ENCODE data around the gene SETD3.

The SETD3 gene

GRCh38 chr14:99481745-99482099 lies 1.1 kb upstream of the SETD3 start:
- peak; percentile 16 for DNase-seq

- DNase-seq, result peak; percentile 100
Measured at GRCh38 chr14:99480917-99481744, 472 bp upstream of the SETD3 start, which contains the start of gene CCNK. Gene CCNK, plus strand, starts transcription at chr14:99481409. Its CDS starts 11,269 bp downstream, at chr14:99492678.

GRCh38 chr14:99479160-99479905 lies 1.3 kb downstream of the SETD3 start:
- DNase-seq, result no peak

GRCh38 chr14:99478128-99478527 lies 2.5 kb downstream of the SETD3 start:
- no peak for DNase-seq

GRCh38 chr14:99476864-99477263 lies 3.8 kb downstream of the SETD3 start:
- no peak for DNase-seq

DNA sequence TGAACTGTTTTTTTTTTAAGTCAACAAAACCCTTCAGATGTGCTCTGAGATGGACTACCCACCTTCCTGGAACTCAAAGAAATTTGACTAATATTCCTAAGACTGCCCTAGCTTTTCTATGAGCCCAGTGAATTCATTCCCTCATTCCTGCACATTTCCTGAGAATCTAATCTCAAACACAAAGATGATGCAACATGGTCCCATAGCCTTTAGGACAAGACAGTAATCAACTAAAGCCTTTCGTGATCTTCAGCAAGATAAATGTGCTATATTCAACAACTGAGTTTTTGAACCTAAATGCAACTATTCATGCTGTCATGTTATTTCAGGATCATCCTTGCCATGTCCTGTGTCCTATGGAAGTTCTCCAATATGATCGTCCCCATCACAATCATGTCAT lies 5.0 kb downstream of the SETD3 start:
- DNase-seq, result no peak

- DNase-seq, result no peak
Measured at GRCh38 chr14:99475179-99475578, 5.5 kb downstream of the SETD3 start.

GRCh38 chr14:99473458-99473857 lies 7.2 kb downstream of the SETD3 start:
- DNase-seq, result no peak

DNA sequence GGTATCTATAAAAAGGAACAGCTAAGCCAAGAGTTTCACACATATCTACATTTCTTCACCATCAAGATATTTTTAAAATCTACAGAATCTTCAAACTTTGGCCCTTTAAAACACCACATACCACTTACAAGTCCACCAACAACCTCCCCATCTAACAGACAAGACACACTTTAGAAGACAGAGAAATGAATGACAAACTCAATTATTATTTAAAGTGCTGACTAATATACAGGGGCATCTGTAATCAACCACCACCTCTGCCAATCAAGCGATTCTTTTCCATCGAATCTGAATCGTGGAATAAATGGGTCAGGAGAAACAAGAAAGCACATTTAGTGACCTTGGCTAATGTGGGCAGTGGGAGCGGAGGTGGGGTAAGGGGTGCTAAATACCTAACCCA lies 7.7 kb downstream of the SETD3 start:
- no peak for DNase-seq

DNA sequence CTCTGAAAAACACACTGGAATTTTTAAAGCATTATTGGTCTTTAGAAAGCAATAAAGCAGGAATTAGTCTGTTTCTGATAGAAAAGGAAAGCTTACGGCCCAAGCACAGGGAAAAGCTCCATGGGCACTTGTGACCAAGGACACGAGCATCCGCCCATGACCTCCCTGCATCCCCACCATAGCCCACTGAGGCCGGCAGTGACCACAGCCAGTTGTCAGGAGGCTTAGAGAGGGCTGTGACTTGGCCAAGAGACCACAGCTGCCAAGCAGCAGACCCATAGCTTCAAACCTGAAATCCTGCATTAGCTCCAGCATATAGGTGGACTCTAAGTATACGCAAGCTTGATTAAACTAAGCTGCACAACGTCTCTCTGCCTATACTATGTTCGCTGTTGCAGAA lies 8.9 kb downstream of the SETD3 start:
- DNase-seq, result no peak

DNA sequence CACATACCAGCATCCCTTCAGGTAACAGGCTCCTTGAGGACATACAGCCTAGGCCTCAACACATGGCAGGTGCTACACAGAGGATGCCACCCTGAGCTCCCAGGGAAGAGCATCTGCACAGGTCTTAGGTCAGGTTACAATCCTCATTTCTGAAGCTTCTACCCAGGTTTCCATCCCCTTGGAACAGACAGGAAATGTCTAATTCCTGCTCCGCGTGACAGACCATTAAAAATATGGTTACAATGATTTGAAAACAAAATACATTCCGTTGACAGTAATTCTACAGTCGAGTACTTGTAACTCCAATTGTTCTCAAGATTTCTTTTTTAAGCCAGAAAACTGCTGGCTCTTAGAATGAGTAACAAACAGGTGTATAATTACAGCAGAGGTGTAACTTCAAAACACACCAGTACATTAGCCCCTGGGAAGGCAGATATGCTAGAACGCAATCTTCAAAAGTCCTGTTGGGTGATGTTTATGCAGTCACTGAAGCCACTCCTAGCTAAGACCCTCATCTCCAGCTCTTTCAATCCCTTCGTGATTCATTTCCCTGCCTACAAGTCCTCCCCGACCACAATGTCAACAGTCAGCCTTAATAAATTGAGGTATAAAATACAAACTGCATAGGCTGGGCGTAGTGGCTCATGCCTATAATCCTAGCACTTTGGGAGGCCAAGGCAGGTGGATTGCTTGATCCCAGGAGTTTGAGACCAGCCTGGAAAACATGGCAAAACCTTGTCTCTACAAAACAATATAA lies 11.6 kb downstream of the SETD3 start:
- DNase-seq, result no peak

DNA sequence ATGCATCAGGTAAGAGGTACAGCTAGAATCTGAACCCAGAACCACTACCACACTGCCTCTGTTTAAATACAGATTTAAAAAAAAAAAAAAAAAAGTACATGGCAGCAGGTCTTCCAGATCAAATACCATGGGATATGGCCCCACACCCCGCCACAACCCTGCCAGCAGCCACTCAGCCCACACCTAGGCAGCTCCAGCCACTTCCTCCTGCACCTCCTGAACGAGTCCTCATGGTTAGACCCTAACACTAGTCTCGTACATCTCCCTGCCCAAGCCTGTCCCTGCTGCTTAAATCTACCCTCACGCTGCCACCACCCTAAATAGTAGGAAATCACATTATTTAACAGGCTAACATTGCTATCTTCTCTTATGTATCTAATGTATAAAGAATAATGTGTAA lies 12.6 kb downstream of the SETD3 start:
- DNase-seq, result no peak

GRCh38 chr14:99467336-99468078 lies 13.2 kb downstream of the SETD3 start:
- DNase-seq, result no peak

DNA sequence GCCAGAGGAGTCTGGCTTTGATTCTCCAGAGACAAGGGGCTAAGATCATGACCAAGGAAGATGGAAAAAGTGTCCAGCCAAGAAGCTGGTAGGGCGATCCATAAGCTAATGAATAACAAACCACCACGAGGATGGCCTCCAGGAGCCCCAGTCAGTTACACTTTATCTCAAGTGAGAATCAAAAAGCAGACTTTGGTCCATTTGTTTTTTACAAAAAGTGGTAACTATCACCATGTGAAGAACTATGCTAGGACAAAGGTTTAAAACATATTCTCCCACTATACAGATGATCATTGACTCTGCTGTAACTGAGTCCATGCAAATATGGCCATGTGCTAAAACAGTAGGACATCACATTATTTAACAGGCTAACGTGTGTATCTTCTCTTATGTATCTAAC lies 13.9 kb downstream of the SETD3 start:
- no peak for DNase-seq

GRCh38 chr14:99465288-99465687 lies 15.4 kb downstream of the SETD3 start:
- no peak for DNase-seq

GRCh38 chr14:99463974-99464373 lies 16.7 kb downstream of the SETD3 start:
- DNase-seq, result no peak

GRCh38 chr14:99462210-99462609 lies 18.4 kb downstream of the SETD3 start:
- DNase-seq, result no peak

DNA sequence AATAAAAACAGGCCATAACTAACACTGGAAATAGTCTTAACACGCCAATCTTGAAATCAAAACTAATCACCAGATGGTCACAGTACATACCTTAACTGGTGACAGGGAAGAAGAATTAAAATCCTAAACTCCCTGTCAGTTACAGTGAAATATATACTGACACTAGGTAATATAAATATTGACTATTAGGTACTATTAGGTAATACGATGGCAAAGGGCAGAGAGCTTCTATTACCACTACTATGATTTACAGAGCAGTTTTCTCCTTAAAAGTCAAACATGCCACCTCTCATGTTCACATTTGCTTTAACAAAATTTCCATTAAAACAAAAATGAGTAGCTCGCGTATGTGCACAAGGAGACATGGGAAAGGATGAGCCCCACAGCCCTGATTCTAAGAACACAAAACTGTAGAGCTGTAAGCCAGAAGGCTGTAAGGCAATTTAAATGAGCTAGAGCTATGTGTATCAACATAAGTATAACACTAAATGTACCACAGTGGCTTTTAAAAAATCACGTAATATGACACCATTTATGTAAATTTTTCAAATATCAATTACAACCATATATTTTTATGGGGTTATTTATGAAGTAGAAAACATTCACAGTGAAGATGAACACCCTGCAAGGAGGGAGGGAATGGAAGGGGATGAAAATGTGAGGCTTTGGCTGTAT lies 19.1 kb downstream of the SETD3 start:
- DNase-seq, result no peak

- DNase-seq, result no peak
Measured at GRCh38 chr14:99460793-99461192, 19.9 kb downstream of the SETD3 start.

- no peak for DNase-seq
Measured at GRCh38 chr14:99459481-99460100, 21.1 kb downstream of the SETD3 start.

DNA sequence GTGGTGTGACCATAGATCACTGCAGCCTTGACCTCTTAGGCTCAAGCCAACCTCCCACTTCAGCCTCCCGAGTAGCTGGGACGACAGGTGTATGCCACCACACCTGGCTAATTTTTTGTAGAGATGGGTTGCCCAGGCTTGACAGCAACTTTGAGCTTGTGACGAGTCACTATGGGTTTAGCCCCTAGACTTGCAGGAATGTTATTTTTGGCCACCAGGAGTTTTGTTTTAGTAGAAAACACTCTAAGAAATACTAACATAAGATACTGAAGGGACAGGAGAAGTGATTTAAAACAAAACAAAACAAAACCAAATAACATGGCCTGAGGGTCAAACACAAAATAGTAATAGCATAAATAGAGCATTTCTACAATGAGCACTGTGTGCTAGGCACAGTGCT lies 26.4 kb downstream of the SETD3 start:
- DNase-seq, result no peak

- no peak for DNase-seq
Measured at GRCh38 chr14:99452968-99453367, 27.7 kb downstream of the SETD3 start.
